ENCODE measurements around the gene CACNA2D3. TPM values are rescaled to one million over a fixed set of nuclear protein-coding genes. Genes with fewer than 3 reads are reported as not detected.
A peak's percentile ranks its signal among the peaks of the same experiment; 100 is the strongest.

The CACNA2D3 gene
- total and polyA plus RNA-seq, 9 donors, result 1.4 to 3.1 (median 2.3) TPM

DNA sequence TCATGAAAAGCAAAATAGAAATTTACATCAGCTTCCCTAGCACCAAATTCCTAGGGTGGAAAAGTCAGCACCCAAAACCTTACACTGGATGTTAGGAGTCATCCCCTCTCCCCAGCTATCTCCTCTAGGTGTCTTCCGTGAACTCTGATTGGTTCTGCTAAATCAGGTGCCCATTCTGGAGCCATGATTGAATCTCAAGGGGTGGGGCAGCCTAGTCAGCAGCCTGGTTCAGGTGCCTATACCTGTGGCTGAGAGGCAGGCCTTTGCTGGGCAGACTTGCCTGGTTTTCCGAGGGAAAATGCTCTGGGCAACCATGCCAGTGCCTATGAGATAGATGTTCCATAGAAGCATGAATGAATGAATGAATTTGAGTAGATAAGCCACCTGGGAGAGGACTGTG is 468.8 kb downstream of the CACNA2D3 start:
- 94% methylated on average over 2 of the region's 2 CpGs for WGBS (ENCODE audit: insufficient coverage)
- Histone ChIP-seq H3K27ac (ENCODE audit: low read length) (no peak overlapping the region), H3K9me3 (replicated peaks; ENCODE audit: control insufficient read depth, low read depth, low read length) (no peaks in the 10 kb centered on the region), H3K36me3 (ENCODE audit: control insufficient read depth, insufficient read depth, low read length) (no peaks in the 10 kb centered on the region), H3K27me3 (ENCODE audit: control insufficient read depth, insufficient read depth, low read length) (no peaks in the 10 kb centered on the region), H3K4me1 (ENCODE audit: control insufficient read depth, insufficient read depth, low read length) (no peaks in the 10 kb centered on the region), H3K4me3 (ENCODE audit: low read length) (no peak overlapping the region)
- DNase-seq, result no peak

DNA sequence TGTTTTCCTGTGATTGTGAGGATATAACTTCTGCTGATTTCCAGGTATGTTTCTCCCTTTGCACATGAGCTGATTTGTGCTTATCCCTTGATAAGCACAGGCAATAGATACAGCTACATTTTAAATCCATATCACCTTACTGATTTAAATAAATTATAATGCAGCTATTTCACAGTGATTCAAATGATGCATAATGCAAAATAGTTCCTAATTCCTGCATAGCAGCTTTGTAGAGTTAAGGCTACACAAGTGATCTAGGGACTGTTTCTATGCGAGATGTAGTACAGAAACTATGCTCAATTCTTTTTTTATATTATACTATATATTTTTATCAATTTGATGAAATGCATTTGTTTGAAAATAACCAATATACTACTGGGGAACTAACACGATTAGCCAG is 471.3 kb downstream of the CACNA2D3 start:
- no peaks in the 10 kb centered on the region for H3K27me3 ChIP-seq (ENCODE audit: control insufficient read depth, insufficient read depth, low read length)
- H3K27ac ChIP-seq (ENCODE audit: low read length), result no peak overlapping the region
- H3K36me3 ChIP-seq (ENCODE audit: control insufficient read depth, insufficient read depth, low read length), result no peaks in the 10 kb centered on the region
- H3K9me3 ChIP-seq (replicated peaks; ENCODE audit: control insufficient read depth, low read depth, low read length), result no peaks in the 10 kb centered on the region
- DNase-seq, result no peak
- WGBS (ENCODE audit: insufficient coverage), result no CpG with 5 or more reads among the region's 2 CpGs
- H3K4me3 ChIP-seq (ENCODE audit: low read length), result no peak overlapping the region
- H3K4me1 ChIP-seq (ENCODE audit: control insufficient read depth, insufficient read depth, low read length), result no peaks in the 10 kb centered on the region

DNA sequence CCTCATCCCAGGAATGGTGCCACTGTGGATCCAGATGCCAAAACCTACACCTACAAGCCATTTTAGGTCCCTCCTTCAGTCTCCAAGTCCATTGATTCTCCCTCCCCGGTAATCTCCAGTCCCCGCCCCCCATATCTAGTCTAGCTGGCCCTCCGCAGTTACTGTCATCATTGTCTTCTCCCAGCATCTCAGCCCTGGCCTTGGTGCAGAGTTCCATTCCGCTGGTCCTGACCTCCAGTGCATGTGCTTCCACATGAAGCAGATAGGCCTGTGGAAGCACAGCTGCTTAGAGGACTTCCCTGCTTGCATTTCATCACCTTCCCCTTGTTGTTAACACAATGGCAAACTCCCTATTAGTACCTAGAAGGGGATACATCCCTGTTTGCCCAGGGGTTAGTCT is 473.7 kb downstream of the CACNA2D3 start:
- Histone ChIP-seq H3K27me3 (ENCODE audit: control insufficient read depth, insufficient read depth, low read length) (no peaks in the 10 kb centered on the region), H3K9me3 (replicated peaks; ENCODE audit: control insufficient read depth, low read depth, low read length) (no peaks in the 10 kb centered on the region), H3K4me1 (ENCODE audit: control insufficient read depth, insufficient read depth, low read length) (peaks cover 18% of the 10 kb centered on the region), H3K4me3 (ENCODE audit: low read length) (no peak overlapping the region), H3K27ac (ENCODE audit: low read length) (no peak overlapping the region), H3K36me3 (ENCODE audit: control insufficient read depth, insufficient read depth, low read length) (no peaks in the 10 kb centered on the region)
- no peak for DNase-seq
- 78% methylated on average over 4 of the region's 4 CpGs for WGBS (ENCODE audit: insufficient coverage)

DNA sequence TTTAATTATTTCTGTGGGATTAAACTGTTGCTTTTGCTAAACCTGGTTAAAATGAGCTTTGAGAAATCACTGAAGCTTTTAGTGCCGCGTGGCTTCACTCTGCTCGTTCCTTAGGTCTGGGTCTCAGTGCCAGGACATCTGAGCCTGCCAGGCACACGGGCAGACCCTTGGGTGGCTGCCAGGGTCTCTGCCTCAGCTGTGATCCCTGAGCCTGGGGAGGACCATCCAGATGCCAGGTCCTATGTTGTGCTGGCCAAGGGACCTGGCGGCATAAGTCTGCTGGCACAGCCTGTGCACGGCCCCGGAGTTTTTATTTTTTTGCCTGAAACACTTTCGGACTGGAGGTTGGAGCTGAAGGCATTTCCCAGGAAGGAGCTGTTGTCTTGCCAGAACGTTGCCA is 477.4 kb downstream of the CACNA2D3 start:
- DNase-seq, result peak; percentile 74
- Histone ChIP-seq H3K4me3 (ENCODE audit: low read length) (no peak overlapping the region), H3K27ac (ENCODE audit: low read length) (no peak overlapping the region), H3K27me3 (ENCODE audit: control insufficient read depth, insufficient read depth, low read length) (no peaks in the 10 kb centered on the region), H3K4me1 (ENCODE audit: control insufficient read depth, insufficient read depth, low read length) (peaks cover 21% of the 10 kb centered on the region), H3K36me3 (ENCODE audit: control insufficient read depth, insufficient read depth, low read length) (no peaks in the 10 kb centered on the region), H3K9me3 (replicated peaks; ENCODE audit: control insufficient read depth, low read depth, low read length) (no peaks in the 10 kb centered on the region)
- WGBS (ENCODE audit: insufficient coverage), result 48% methylated on average over 9 of the region's 9 CpGs

DNA sequence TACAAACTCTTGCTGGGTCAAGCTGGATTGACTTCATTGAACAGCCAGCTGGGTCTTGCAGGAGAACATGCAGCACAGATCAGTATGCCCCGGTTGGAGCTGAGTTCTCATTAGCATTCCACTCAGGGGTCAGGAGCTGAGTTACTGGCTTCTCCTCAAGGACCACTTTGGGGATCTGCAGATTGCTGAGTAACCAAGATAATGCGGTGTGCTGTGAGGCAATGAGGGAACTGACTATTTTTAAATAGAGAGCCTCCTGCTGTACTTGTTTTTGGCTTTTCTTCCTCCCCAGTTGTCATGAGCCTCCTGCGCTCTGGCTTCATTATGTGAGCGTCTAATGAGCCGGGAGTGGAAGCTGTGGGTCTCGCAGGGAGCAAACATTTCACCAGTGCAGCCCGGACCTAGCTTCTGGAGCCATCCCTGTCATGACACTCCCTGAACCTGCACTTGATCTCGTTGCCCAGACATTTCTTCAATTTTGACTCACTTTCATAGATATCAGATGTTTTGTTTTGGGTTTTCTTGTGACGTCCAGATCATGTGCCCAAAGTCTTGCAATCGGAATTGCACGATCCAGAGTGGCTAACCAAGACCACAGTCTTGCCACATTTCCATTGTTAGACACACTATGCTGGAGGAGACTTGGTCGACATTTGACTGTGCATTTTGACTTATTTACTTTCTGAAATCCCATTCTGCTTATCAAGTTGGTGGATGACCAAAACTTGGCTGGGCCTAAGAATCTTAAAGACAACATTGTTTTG is 478.3 kb downstream of the CACNA2D3 start:
- peak; percentile 43 for DNase-seq
- no peaks in the 10 kb centered on the region for H3K27me3 ChIP-seq (ENCODE audit: control insufficient read depth, insufficient read depth, low read length)
- H3K4me1 ChIP-seq (ENCODE audit: control insufficient read depth, insufficient read depth, low read length), result peaks cover 21% of the 10 kb centered on the region
- no peak overlapping the region for H3K4me3 ChIP-seq (ENCODE audit: low read length)
- no peaks in the 10 kb centered on the region for H3K9me3 ChIP-seq (replicated peaks; ENCODE audit: control insufficient read depth, low read depth, low read length)
- H3K27ac ChIP-seq (ENCODE audit: low read length), result no peak overlapping the region
- whole genome bisulfite sequencing (ENCODE audit: insufficient coverage), result 46% methylated on average over 8 of the region's 12 CpGs
- no peaks in the 10 kb centered on the region for H3K36me3 ChIP-seq (ENCODE audit: control insufficient read depth, insufficient read depth, low read length)

DNA sequence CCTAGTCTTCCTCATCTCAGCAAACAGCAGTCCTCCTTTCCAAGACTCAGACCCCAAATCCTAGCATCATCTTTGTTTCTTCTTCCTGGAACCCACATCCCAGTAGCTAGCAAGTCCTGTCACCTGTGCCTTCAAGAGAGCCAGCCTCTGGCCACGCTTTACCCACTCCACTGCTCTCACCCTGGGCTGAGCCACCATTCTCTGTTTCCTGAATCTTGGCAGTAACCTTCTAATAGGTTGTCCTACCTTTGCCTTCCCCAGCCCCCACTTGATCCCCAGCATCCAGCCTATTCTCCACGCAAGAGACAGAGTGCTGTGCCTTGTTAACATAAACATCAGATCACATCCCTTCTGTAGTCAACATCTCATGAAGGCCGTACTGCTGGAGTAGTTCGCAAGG is 482.1 kb downstream of the CACNA2D3 start:
- Histone ChIP-seq H3K9me3 (replicated peaks; ENCODE audit: control insufficient read depth, low read depth, low read length) (peaks cover 4% of the 10 kb centered on the region), H3K36me3 (ENCODE audit: control insufficient read depth, insufficient read depth, low read length) (no peaks in the 10 kb centered on the region), H3K4me1 (ENCODE audit: control insufficient read depth, insufficient read depth, low read length) (peaks cover 18% of the 10 kb centered on the region), H3K4me3 (ENCODE audit: low read length) (no peak overlapping the region), H3K27ac (ENCODE audit: low read length) (no peak overlapping the region), H3K27me3 (ENCODE audit: control insufficient read depth, insufficient read depth, low read length) (no peaks in the 10 kb centered on the region)
- no peak for DNase-seq
- 84% methylated on average over 2 of the region's 4 CpGs for WGBS (ENCODE audit: insufficient coverage)

DNA sequence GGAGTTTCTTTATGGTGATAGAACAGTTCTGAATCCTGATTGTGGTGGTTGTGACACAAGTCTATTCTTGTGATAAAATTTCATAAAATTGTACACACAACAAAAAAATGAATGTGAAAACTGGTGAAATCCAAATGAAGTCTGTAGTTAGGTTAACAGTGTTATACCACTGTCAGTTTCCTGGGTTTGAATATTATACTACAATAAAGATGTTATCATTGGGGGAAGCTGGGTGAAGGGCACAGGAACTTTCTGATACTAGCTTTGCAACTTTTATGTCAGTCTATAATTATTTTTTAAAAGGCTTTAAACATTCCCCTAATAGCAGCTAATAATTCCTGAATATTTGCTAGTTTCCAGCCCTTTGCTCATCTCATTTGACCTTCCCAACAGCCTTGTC is 485.7 kb downstream of the CACNA2D3 start:
- Histone ChIP-seq H3K4me1 (ENCODE audit: control insufficient read depth, insufficient read depth, low read length) (peaks cover 3% of the 10 kb centered on the region), H3K4me3 (ENCODE audit: low read length) (no peak overlapping the region), H3K27me3 (ENCODE audit: control insufficient read depth, insufficient read depth, low read length) (no peaks in the 10 kb centered on the region), H3K9me3 (replicated peaks; ENCODE audit: control insufficient read depth, low read depth, low read length) (peaks cover 4% of the 10 kb centered on the region), H3K27ac (ENCODE audit: low read length) (no peak overlapping the region), H3K36me3 (ENCODE audit: control insufficient read depth, insufficient read depth, low read length) (no peaks in the 10 kb centered on the region)
- DNase-seq, result no peak

DNA sequence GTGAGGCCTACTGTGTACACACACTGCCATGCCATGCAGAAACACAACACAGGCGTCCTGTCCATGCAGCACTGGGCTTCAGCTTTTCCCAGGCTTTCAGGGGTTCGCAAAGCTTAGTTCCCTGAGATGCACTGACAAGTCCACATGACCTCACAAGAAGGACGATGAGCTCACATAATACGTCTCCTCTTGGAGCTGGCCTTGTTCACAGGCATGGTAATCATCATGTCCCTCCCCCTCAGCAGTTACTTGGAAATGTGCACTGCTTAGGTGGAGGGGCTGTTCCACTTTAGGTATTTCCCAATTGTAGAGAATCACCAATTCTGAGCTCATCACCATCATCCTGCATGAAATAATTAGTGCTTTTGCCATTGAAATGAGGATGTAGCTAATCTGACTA is 496.7 kb downstream of the CACNA2D3 start:
- H3K4me3 ChIP-seq (ENCODE audit: low read length), result no peak overlapping the region
- no peaks in the 10 kb centered on the region for H3K36me3 ChIP-seq (ENCODE audit: control insufficient read depth, insufficient read depth, low read length)
- H3K27ac ChIP-seq (ENCODE audit: low read length), result no peak overlapping the region
- no peaks in the 10 kb centered on the region for H3K9me3 ChIP-seq (replicated peaks; ENCODE audit: control insufficient read depth, low read depth, low read length)
- no peaks in the 10 kb centered on the region for H3K27me3 ChIP-seq (ENCODE audit: control insufficient read depth, insufficient read depth, low read length)
- no peaks in the 10 kb centered on the region for H3K4me1 ChIP-seq (ENCODE audit: control insufficient read depth, insufficient read depth, low read length)
- DNase-seq, result no peak
- 100% methylated on average over 1 of the region's 4 CpGs for WGBS (ENCODE audit: insufficient coverage)

DNA sequence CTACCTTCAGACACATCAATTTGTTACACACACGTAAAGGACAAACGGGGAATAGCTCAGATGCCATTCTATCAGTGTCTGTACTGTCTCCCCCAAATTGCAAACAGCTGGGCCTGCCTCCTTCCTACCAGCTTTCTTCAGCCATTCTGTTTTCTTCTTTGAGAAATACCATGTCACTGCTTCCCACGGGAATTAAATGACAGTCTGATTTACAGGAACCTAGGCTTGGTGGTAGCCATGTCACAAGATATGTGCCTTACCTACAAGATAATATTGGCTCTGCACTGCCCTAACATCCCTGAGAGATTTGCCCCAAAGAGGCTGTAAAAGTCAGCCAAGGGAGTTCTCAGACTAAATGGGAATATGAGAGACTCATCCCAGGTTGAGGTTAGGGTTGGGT is 497.2 kb downstream of the CACNA2D3 start:
- Histone ChIP-seq H3K27ac (ENCODE audit: low read length) (no peak overlapping the region), H3K9me3 (replicated peaks; ENCODE audit: control insufficient read depth, low read depth, low read length) (no peaks in the 10 kb centered on the region), H3K27me3 (ENCODE audit: control insufficient read depth, insufficient read depth, low read length) (no peaks in the 10 kb centered on the region), H3K36me3 (ENCODE audit: control insufficient read depth, insufficient read depth, low read length) (no peaks in the 10 kb centered on the region), H3K4me3 (ENCODE audit: low read length) (no peak overlapping the region), H3K4me1 (ENCODE audit: control insufficient read depth, insufficient read depth, low read length) (no peaks in the 10 kb centered on the region)
- 68% methylated on average over 2 of the region's 3 CpGs for WGBS (ENCODE audit: insufficient coverage)
- no peak for DNase-seq

DNA sequence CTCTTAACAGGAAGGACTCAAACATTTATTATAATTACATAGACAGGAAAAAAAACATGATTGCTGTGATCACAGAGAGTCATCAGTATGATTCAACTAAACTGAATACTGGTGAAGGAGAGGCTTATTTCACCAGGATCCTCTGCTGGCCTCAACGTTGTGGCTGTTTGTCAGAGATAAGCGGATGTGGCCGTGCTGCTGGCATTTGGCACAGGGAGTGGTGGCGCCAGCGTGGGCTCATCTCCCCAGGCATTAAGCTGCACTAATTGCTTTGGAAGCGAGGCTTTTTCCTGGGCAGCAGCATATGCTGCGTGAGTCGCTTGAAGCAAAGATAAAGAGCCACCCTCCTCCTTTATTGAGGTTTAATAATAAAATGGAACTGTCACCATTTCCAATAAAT is 498.8 kb downstream of the CACNA2D3 start:
- H3K4me1 ChIP-seq (ENCODE audit: control insufficient read depth, insufficient read depth, low read length), result no peaks in the 10 kb centered on the region
- WGBS (ENCODE audit: insufficient coverage), result 77% methylated on average over 5 of the region's 8 CpGs
- no peaks in the 10 kb centered on the region for H3K27me3 ChIP-seq (ENCODE audit: control insufficient read depth, insufficient read depth, low read length)
- no peak overlapping the region for H3K27ac ChIP-seq (ENCODE audit: low read length)
- no peak overlapping the region for H3K4me3 ChIP-seq (ENCODE audit: low read length)
- H3K36me3 ChIP-seq (ENCODE audit: control insufficient read depth, insufficient read depth, low read length), result no peaks in the 10 kb centered on the region
- H3K9me3 ChIP-seq (replicated peaks; ENCODE audit: control insufficient read depth, low read depth, low read length), result no peaks in the 10 kb centered on the region
- peak; percentile 36 for DNase-seq

DNA sequence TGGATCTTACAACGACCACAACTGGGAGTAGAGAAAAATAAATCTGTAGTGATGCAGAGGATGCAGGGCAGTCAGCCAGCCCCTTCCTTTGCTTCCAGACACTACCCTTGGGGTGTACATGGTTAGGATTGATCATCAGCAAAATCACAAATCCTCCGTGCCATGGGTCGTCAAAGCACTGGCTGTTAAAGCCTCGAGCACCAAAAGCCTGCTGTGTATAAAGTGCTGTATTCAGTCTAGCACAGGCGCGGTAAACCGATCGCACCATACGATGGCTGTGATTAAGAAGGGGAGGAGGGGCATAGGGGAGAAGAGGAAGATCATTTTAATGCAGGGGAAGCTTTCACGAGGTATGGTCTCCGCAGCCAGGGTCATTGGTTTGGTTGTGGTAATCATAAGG is 500.3 kb downstream of the CACNA2D3 start:
- H3K4me3 ChIP-seq (ENCODE audit: low read length), result no peak overlapping the region
- H3K36me3 ChIP-seq (ENCODE audit: control insufficient read depth, insufficient read depth, low read length), result no peaks in the 10 kb centered on the region
- H3K27me3 ChIP-seq (ENCODE audit: control insufficient read depth, insufficient read depth, low read length), result no peaks in the 10 kb centered on the region
- H3K9me3 ChIP-seq (replicated peaks; ENCODE audit: control insufficient read depth, low read depth, low read length), result no peaks in the 10 kb centered on the region
- H3K27ac ChIP-seq (ENCODE audit: low read length), result no peak overlapping the region
- DNase-seq, result no peak
- 70% methylated on average over 9 of the region's 11 CpGs for WGBS (ENCODE audit: insufficient coverage)
- no peaks in the 10 kb centered on the region for H3K4me1 ChIP-seq (ENCODE audit: control insufficient read depth, insufficient read depth, low read length)

All from muscle of leg (tissue), 11 donors.